ENCODE data around the gene NFIB.

NFIB gene

DNA sequence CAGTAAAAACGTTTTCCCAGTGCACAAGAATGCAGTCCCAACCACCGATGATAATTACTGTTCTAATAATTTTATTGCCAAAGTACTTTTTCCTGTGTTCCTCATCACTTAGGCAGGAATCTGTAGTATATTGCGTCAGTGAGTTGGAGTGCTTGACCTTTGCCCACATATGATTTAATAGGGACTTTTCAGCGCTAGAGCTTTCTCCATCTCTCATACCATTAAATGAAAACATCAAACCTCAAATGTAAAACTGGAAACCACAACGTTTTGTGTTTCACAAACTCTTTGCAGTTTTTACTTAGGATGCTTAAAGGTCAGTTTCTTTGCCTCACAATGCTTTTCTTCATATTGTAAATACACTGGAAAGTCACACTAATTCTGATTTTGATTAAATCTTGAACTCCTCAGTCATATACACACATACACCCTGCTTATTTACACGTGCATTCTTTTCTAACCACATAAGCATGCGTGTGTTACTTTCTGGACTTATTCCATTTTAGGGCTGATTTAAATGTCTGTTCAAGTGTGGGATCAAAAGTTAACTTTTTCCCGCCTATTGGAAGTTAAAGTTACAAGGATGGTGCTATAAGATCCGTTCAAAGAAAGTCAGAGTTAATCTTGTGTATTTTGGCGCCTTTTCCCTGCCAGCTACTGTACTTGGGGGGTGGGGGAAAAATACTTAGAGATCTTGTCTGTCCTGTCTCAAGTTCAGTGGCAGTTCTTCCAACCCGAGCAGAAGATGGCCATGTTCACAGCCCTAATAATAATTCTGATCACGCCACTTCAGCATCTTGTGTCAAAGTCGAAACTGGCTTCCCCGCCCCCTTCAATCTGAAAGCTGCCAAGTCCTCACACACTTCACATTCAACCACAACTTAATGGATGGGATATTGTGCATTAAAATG is 6.6 kb upstream of the NFIB start:
- DNase-seq (ENCODE audit: low spot score): no peak

DNA sequence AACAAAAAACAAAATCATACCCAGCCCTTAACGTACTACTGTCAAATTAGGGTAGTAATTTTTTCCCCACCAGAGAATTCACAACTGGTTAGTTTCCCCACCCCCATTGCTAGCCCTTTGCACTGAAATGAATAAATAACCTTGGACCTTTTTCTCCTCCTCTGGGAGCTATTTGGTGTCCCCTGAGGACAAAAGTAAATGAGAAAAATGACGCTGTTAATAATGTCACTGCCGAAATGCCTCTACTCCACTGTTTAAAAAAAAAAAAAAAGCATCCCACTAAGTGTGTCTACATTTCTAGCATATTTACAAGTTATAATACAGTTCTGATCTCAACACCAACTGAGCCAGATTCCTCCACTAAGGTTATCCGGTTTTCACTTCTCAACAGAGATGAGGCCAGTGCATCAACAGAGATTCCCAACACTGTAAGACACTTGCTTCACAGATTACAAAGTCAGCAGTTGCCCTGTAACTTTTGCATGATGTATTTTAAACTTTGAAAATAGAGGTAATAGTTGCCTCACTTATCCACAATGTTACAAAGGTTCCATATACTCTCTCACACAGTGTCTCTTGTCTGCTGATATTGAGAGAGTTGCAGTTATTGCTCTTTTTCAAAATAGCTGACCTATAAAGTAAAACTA is 5.1 kb upstream of the NFIB start:
- no peak for DNase-seq (ENCODE audit: low spot score)

DNA sequence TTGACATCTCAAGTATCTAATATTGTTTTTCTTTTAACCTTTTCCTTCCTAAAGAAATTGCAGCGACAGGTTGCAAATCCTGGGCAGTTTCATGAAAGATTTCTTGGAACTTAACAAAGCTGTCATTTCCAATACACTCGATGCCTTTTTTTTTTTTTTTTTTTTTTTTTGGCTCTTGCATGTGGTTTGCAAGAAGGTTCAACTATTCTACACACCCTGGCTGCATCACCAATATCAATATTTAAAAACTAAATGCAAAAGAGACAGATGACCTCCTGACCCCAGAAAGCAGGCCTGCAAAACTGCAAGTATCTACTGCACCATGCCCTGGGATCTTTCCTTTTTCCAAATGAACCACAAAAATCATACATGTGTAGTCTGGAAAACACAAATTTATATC is 4.4 kb upstream of the NFIB start:
- no peak for DNase-seq (ENCODE audit: low spot score)

DNA sequence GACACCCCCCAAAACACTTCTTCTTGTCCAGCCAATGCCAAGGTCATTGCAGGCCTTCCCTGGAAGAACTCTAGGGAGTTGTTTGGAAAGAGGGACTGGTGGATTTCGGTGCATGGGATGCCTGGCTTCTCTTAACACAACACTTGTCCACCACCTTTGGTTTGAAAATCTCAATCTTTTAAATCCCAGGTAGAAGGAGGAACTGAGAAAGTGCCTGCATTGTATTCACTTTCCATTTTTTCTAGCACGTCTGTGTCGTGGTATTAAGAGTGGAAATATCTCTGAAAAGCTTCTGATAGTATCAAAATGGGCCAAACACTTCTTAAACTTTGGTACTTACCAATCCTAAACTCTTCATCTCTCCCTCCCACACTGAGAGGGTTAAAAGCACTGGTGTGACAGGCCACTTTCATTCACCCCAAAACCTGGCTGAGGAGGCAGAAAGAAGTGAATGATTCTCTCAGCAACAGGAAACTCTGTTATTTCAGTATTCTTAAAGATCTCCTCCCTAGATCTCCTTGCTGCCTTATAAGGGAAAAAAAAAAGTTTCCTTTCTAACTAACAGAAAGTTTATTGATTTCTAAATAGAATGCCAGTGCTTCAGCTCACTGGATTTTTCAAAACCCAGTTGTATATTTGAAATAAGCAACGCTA is 3.9 kb upstream of the NFIB start:
- DNase-seq (ENCODE audit: low spot score): no peak

DNA sequence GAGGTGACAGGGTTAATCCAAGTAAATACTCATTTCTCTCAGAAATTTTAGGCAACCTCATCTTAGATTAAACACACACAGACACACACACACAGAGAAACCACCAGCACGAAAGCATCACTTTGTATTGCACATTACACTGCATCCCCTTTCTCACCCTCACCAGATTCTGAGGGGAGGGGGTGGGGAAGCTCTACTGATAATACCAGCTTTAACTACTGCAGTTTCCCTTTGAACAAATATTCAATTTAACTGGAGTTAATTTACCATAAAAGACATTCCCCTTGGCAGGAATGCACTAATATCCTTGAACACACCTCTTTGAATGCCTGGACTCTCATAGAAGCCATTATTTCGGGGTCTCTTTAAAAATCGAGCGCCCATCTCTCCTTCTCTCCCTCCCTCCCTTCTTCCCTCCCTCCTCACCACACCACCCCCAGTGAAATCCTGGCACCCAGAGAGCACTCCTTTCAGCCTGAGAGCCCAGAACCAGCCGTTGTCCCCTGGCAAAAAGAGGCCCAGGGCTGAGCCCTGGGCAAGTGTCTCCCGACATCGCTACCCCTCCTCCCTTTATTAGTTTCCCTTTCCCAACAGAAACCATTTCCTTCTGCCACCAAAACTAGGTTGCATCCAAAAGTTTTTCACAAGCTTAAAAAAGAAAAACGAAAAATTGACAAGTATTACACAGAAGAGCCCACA is 2.8 kb upstream of the NFIB start:
- DNase-seq (ENCODE audit: low spot score): no peak

DNA sequence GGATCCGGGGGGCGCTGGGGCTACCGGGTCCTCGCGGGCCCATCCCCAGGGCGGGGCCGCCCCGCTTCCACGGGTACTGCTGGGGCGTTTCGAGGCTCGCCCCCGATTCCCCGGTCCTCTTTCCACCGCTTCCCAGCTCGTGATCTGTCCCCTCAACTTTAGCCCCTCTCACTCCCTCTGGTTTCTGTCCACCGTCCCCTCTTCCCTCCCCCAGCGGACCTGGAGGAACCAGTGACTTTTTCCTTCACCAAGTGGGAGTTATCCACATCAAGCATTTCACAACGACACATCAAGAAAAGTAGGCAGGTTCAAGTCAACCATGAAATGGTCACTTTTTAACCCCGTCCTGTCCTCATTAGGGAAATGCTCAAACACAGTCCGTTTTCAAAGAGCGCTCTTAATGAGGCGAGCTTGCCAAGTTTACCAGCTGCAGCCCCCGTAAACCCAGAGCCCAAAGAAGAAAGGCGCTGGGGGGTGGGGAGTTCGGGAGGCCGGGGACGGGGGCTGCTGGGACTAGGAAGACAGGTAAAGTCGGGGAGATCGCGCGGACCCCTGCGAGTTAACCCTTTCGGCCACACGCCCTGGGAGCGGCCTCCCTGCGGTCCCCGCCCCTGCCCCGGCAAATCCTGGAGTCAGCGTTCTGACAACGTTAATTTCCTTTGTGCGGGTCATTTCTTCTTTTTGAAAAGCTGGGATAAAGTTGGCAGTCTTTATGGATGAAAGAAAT is 2.1 kb upstream of the NFIB start:
- no peak for DNase-seq (ENCODE audit: low spot score)

DNA sequence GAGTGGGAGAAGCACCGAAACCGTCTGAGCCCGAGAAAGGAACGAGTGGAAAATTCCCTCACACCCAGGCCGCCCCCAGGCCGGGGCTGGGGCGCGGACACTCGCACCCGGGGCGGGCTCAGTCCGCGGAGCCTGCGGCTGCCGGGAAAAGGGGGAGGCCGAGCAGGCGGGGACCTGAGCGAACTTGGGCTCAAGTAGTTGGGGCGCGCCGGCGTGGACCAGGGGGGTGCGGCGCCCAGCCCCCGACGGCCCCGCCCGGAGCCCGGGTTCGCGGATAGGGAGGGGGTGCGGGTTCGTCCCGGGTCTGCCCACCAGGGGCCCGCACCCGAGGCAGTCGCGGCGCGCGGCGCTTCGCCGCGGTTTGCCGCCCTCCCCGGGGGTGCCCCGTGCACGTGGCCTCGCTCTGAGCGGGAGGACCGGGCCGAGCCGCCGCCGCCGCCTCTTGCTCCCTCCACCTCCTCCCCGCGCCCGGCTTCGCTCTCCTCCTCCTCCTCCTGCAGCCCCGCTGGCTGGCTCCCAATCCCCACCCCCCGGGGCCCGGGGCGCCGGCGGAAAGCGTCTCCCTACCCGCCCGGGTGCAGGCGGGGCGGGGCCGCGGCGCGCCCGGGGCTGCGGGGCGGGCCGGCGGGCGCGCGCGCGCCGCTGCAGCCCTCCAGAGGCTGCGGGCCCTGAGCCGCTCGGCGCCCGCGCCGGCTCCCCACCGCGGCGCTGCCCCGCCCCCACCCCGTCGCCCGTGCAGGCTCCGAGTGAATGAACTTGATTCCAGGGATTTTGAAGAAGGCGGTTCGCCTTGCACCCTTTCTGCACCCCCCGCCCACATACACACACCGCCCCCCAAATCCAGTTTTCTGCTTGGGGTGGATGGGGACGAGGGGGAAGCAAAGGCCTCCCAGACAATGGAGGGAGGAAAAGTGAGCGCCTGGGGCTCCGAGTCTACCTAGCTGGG is 1.3 kb upstream of the NFIB start:
- DNase-seq (ENCODE audit: low spot score): no peak

DNA sequence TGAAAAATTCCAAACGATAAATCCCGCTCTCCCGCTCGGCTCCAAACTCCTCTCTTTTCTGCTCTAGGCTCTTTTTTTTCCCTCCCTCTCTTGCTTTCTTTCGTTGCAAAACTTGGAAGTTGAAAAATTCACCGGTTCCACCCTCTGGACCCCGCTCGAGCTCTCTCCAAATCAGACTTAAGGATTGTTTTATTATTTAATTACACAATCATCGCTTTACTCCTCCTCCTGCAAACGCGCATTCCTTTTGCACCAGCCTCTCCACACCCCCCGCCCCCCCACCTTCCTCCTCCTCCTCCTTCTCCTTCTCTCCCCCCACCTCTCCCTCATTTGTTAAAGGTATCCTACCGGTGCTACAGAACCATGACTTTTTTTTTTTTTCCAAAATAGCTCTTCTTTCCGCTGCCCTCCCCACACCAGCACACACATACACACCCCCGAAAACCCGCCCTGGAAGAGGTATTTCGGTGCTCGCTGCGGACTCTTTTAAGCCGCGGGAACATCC is 535 bp upstream of the NFIB start:
- DNase-seq (ENCODE audit: low spot score): no peak

DNA sequence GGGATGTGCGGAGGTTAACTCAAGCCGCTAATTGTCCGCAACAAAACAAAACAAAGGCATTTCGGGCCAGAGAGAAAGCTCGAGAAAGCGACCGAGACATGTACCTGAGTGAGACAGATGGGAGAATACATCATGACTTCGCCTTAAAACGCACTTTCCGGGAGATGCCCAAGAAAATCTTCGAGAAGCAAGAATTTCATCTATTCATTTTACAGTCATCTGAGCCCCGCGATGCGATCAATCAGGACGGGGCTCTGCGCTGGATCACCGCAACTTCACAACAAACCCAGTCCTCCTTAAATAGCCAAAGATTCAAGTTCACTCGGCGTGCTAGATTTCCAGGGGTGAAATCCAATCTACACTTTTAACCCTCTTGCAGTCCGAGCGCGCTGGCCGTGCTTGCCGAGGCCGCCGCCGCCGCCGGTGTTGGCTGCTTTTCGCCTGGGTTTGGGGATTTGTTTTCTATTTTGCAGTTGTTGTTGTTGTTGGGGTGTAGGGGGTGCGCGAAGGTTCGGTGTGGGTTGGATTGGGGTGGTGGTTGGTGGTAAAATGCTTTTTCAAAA is 482 bp downstream of the NFIB start:
- DNase-seq (ENCODE audit: low spot score): no peak

DNA sequence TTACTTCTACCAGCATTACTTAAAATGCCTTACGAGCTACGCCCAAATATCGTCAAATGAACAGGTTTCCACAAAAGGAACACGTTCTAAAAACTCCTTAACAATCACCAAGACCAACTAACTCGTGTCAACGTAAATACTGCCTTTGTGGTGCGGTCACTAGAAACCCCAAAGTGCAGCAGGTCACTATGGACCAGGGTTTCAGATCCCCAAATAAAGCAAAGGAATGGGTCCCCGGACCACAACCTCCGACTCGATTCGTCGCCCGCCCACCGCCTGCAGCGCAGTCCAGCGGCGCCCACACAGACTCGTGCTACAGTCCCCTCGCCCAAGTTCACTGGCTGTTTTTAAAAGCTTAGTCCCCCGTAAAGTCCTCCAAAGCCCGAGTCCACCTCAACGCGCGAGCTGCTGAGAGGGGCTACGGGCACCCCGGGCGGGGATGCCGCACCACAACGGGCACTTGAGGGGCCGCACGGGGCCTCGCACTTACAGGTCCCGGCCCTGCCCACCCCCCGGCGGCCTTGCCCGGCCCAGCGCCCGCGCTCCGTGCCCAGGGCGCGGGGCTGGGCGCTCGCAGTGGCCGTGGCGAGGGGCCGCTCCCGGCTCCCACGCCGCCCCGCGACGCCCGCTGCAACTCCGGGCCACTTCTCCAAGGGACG is 1.1 kb downstream of the NFIB start:
- no peak for DNase-seq (ENCODE audit: low spot score)

DNA sequence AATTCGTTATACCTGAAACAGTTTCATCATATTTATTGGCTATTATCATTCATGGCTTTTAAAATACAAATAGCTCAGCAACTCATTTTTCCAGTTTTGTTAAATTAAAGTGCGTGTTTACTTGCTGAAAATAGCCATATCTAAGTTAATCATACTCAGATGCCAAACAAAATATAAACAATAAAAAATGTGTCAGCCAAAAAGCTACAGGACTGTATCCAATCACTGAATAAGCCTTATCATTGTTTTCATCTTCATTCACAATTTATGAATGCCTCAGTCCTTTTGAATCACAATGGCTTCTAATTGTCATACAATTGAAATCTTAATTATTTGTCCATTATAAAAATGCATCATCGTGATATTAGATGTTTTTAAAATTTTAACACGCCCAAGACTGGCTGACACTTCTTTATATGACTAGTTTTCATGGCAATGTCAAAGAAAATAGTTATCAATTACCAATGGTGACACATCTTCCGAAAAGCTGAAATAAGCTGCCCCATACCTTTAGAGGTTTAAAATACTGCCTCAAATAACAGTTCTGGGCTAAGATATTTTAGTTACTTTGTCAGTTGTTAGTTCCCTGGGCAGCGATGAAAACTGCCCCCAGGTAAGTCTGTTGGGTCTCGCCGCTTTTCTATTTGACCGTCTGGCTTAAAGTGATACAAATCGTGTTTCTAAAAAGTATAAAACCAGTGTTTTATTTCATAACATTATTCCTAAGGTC is 1.8 kb downstream of the NFIB start:
- DNase-seq (ENCODE audit: low spot score): no peak

DNA sequence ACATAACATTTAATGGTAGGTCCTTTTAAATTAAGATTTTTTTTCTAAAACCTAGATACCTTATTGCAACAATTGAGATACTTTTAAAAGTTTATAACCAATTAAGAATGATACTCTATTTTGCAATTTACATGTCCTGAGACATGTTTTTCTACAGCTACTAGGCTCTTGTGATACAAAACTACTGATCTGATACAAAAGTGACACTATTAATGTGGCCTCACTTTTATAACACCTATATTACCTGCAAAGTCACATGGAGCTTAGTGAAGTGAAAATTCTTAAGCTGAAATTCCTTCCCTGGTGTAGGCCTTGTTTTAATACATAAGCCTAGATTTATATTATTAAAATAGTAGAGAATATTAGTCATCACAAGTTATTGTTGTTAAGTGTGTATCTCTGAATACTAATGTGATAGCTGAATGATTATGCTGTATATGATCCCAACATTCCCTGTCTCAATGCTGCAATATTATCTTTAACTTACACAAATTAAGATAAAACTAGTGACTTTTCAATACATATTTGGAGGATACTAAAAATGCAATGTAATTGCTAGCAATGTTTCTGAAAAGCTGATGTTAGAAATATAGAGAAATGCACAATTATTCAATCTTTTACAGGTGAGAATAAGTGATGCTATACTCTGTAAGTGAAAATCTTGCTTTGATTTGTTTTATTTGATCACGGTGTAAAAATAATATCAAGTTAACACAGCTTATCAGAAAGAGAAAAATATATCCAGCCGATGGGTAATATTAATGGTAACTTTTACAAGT is 2.6 kb downstream of the NFIB start:
- DNase-seq (ENCODE audit: low spot score): no peak

DNA sequence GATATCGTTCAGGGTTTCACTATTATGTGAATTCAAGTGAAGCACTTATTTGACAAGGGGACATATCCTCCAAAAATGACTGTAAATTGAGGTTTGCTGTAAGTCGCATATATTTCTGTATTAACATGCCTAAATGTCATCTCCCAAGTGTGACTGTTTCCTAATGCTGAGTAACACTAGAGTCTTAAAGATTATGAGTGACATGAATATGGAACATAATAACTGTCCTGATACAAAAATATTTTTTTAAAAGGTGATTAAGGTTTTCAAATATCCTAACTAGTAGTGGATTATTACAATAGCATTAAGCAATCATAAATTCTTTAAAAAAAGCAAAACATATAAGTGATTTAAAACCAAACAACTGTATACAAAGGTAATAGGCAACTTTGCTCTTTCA is 3.6 kb downstream of the NFIB start:
- DNase-seq (ENCODE audit: low spot score): no peak

DNA sequence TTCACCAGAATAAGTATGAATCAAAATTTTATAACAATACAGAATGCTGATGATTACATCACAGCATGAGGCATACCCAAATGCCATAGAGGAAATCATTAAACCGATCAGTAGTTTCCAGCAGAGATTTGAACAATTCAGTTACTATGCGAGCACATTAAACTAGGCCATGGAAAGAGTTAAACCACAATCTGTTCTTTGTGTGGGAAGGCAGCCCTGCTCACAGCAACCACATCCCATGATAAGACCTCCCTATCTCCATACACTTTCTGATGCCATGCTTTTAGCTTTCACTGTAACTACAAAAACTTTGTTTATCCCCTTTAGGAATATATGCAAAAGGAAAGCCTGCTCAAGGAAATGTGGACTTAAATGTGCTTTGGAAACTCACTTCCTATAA is 4.5 kb downstream of the NFIB start:
- no peak for DNase-seq (ENCODE audit: low spot score)

DNA sequence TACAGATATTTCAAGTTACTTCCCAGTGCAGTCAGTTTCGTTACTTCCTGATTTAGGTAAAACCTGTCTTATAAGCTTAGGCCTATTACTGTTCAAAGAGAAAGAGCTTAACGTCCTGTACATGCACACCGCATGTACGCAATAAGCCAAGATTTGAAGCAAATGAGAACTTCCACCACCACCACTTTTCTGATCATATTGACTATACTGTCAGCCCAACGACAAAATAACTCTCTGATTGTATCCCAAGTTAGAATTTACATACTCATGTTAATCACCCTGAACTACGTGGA is 5.1 kb downstream of the NFIB start:
- no peak for DNase-seq (ENCODE audit: low spot score)

DNA sequence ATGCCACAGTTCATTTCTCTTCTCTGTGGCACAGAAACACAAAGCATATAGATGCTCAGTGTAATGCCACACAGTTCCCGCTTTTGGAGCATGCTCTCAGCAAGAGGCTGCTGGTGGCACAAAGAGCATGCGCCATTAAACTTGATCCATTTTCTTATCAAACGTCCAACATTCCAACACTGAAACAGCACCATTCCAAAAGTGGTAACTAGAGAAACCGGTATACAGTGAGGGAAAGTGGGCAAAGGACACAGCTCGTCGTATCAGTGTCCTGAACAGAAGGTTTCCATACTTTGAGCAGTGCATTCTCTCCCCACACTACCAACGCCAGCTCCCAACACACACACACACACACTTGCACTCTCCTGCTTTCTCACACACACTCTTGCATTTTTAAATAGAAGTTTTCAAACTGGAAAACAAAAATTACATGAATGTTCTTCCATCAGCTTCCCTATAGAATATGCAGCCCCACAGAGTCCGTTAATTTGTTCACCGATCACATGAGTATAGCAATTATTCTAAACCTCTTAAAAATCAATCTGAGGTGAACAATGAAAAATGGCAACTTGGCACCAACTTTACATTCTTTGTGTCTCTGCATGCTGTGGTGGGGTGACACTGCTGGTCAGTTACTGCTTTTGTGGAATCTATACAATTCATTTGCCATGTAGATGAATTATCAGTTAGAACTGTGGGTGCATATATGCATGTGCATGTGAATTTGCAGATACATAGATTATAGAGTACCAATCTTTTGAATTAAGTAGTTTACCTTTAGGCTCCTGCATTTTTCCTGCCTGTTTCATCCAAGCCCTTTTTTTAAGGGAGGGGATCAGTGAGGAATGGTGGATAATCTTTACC is 5.7 kb downstream of the NFIB start:
- DNase-seq (ENCODE audit: low spot score): no peak

Data from hematopoietic multipotent progenitor cell treated with erythropoietin and hydrocortisone succinate and interleukin-3 and kit ligand, for 17 days (in vitro differentiated cells).